IPS-18c (cell line): ENCODE results near the gene SLC35F5.
A peak's percentile ranks its signal among the peaks of the same experiment; 100 is the strongest.

Experiments used
- H3K4me3 ChIP-seq: 2 replicates; pipeline ENCODE4 v1.7.0; 2013; ENCODE audit warnings: low read depth, mild to moderate bottlenecking, low read length, moderate library complexity; ENCODE audit not compliant: insufficient read depth
- H3K9me3 ChIP-seq: one replicate; pipeline ENCODE4 v1.6.1; 2013; ENCODE audit warnings: mild to moderate bottlenecking, low read length, moderate library complexity; ENCODE audit not compliant: control insufficient read depth, insufficient read depth

The SLC35F5 gene

GRCh38 chr2:113765276-113765675 is 8.8 kb upstream of the SLC35F5 start:
- Histone ChIP-seq H3K9me3 (peaks cover 5% of the 10 kb centered on the region), H3K4me3 (no peak overlapping the region)

- Histone ChIP-seq H3K4me3 (no peak overlapping the region), H3K9me3 (peaks cover 5% of the 10 kb centered on the region)
Observed at GRCh38 chr2:113762377-113763118, 6.1 kb upstream of the SLC35F5 start.

- Histone ChIP-seq H3K9me3 (peaks cover 5% of the 10 kb centered on the region), H3K4me3 (no peak overlapping the region)
Observed at GRCh38 chr2:113760400-113760799, 4.0 kb upstream of the SLC35F5 start.

GRCh38 chr2:113757138-113757657 is 756 bp upstream of the SLC35F5 start:
- peak overlapping the region; percentile 98 for H3K4me3 ChIP-seq
- peaks cover 2% of the 10 kb centered on the region for H3K9me3 ChIP-seq

- Histone ChIP-seq H3K4me3 (peak overlapping the region; percentile 98), H3K9me3 (no peaks in the 10 kb centered on the region)
Observed at GRCh38 chr2:113755835-113756354, 547 bp downstream of the SLC35F5 start.

GRCh38 chr2:113755035-113755834 is 1.2 kb downstream of the SLC35F5 start:
- Histone ChIP-seq H3K9me3 (no peaks in the 10 kb centered on the region), H3K4me3 (peak overlapping the region; percentile 98)

GRCh38 chr2:113754160-113754559 is 2.3 kb downstream of the SLC35F5 start:
- Histone ChIP-seq H3K4me3 (no peak overlapping the region), H3K9me3 (no peaks in the 10 kb centered on the region)

- no peaks in the 10 kb centered on the region for H3K9me3 ChIP-seq
- no peak overlapping the region for H3K4me3 ChIP-seq
Observed at GRCh38 chr2:113750385-113750784, 6.1 kb downstream of the SLC35F5 start.

GRCh38 chr2:113741091-113741490 is 15.4 kb downstream of the SLC35F5 start:
- H3K4me3 ChIP-seq: no peak overlapping the region
- no peaks in the 10 kb centered on the region for H3K9me3 ChIP-seq

- no peak overlapping the region for H3K4me3 ChIP-seq
- H3K9me3 ChIP-seq: no peaks in the 10 kb centered on the region
Observed at GRCh38 chr2:113739849-113740248, 16.6 kb downstream of the SLC35F5 start.

- Histone ChIP-seq H3K9me3 (no peaks in the 10 kb centered on the region), H3K4me3 (no peak overlapping the region)
Observed at GRCh38 chr2:113734185-113734584, 22.3 kb downstream of the SLC35F5 start.

GRCh38 chr2:113724010-113724409 is 32.4 kb downstream of the SLC35F5 start:
- H3K9me3 ChIP-seq: no peaks in the 10 kb centered on the region
- H3K4me3 ChIP-seq: no peak overlapping the region

GRCh38 chr2:113723411-113723810 is 33.0 kb downstream of the SLC35F5 start:
- no peaks in the 10 kb centered on the region for H3K9me3 ChIP-seq
- no peak overlapping the region for H3K4me3 ChIP-seq

- Histone ChIP-seq H3K4me3 (no peak overlapping the region), H3K9me3 (no peaks in the 10 kb centered on the region)
Observed at GRCh38 chr2:113720167-113720566, 36.3 kb downstream of the SLC35F5 start.

- Histone ChIP-seq H3K9me3 (no peaks in the 10 kb centered on the region), H3K4me3 (no peak overlapping the region)
Observed at GRCh38 chr2:113716291-113716690, 40.2 kb downstream of the SLC35F5 start.

- no peaks in the 10 kb centered on the region for H3K9me3 ChIP-seq
- no peak overlapping the region for H3K4me3 ChIP-seq
Observed at GRCh38 chr2:113712941-113713340, 43.5 kb downstream of the SLC35F5 start.

- H3K4me3 ChIP-seq: no peak overlapping the region
- no peaks in the 10 kb centered on the region for H3K9me3 ChIP-seq
Observed at GRCh38 chr2:113711851-113712250, 44.6 kb downstream of the SLC35F5 start.

GRCh38 chr2:113709022-113709421 is 47.4 kb downstream of the SLC35F5 start:
- Histone ChIP-seq H3K4me3 (no peak overlapping the region), H3K9me3 (no peaks in the 10 kb centered on the region)
